MM.1S (cell line): ENCODE measurements around the gene CD34.

Experiments
- DNase-seq: peaks from one replicate; pipeline ENCODE4 v3.0.0-alpha.2; 2015
- H2AFZ ChIP-seq: fragments of 300-600 bp; sonication (generic); 2 replicates; pipeline ENCODE4 v1.6.0; 2016; ENCODE audit warnings: antibody characterized with exemption, low read length
- H3F3A ChIP-seq: fragments of 300-600 bp; sonication (generic); 2 replicates; pipeline ENCODE4 v1.6.1; 2016; ENCODE audit warnings: mild to moderate bottlenecking, antibody characterized with exemption, low read length, moderate library complexity, mixed read lengths; ENCODE audit not compliant: insufficient read depth
- H3K27ac ChIP-seq: fragments of 300-600 bp; sonication (generic); 2 replicates; pipeline ENCODE4 v1.5.1; 2016; ENCODE audit warnings: mild to moderate bottlenecking, low read length
- H3K27me3 ChIP-seq: fragments of 300-600 bp; sonication (generic); replicated peaks from 2 replicates; pipeline ENCODE4 v1.6.0; 2016; ENCODE audit warnings: low read length; ENCODE audit not compliant: insufficient read depth
- H3K36me3 ChIP-seq: fragments of 300-600 bp; sonication (generic); replicated peaks from 2 replicates; pipeline ENCODE4 v1.6.1; 2016; ENCODE audit warnings: mild to moderate bottlenecking, low read length, mixed read lengths; ENCODE audit not compliant: insufficient read depth
- H3K4me1 ChIP-seq: fragments of 300-600 bp; sonication (generic); 2 replicates; pipeline ENCODE4 v1.6.1; 2016; ENCODE audit warnings: low read length, mixed read lengths
- H3K4me2 ChIP-seq: fragments of 300-600 bp; sonication (generic); 2 replicates; pipeline ENCODE4 v1.6.0; 2016; ENCODE audit warnings: low read depth, low read length
- H3K4me3 ChIP-seq: fragments of 300-600 bp; sonication (generic); 2 replicates; pipeline ENCODE4 v1.5.1; 2016; ENCODE audit warnings: low read length, mixed read lengths
- H3K79me2 ChIP-seq: fragments of 300-600 bp; sonication (generic); 2 replicates; pipeline ENCODE4 v1.6.1; 2016; ENCODE audit warnings: mixed run types, low read length, mixed read lengths
- H3K9ac ChIP-seq: fragments of 300-600 bp; sonication (generic); 2 replicates; pipeline ENCODE4 v1.6.1; 2016; ENCODE audit warnings: low read length, mixed read lengths
- H3K9me2 ChIP-seq: fragments of 300-600 bp; sonication (generic); replicated peaks from 2 replicates; pipeline ENCODE4 v1.6.1; 2016; ENCODE audit warnings: mild to moderate bottlenecking, low read length, mixed read lengths; ENCODE audit not compliant: insufficient read depth
- H3K9me3 ChIP-seq: fragments of 300-600 bp; sonication (generic); replicated peaks from 2 replicates; pipeline ENCODE4 v1.6.1; 2016; ENCODE audit warnings: mild to moderate bottlenecking, low read length, mixed read lengths; ENCODE audit not compliant: insufficient read depth
- H4K20me1 ChIP-seq: fragments of 300-600 bp; sonication (generic); 2 replicates; pipeline ENCODE4 v1.6.1; 2016; ENCODE audit warnings: mild to moderate bottlenecking, low read length, moderate library complexity, mixed read lengths; ENCODE audit not compliant: insufficient read depth
- EZH2 ChIP-seq: fragments of 300-600 bp; sonication (generic); optimal IDR thresholded peaks from 2 replicates; pipeline ENCODE3; 2017; ENCODE audit warnings: low read depth, mild to moderate bottlenecking, antibody characterized with exemption, low read length, mixed read lengths
- EZH2phosphoT487 ChIP-seq: fragments of 300-600 bp; sonication (generic); IDR thresholded peaks from 2 replicates; pipeline ENCODE4 v1.6.1; 2018; ENCODE audit warnings: antibody characterized with exemption, low read length
- TF ChIP-seq, protein P1 (sequence below): fragments of 300-600 bp; sonication (generic); IDR thresholded peaks from 2 replicates; pipeline ENCODE4 v1.5.1; 2016; ENCODE audit warnings: antibody characterized with exemption, low read length, mixed read lengths

Gene CD34

DNA sequence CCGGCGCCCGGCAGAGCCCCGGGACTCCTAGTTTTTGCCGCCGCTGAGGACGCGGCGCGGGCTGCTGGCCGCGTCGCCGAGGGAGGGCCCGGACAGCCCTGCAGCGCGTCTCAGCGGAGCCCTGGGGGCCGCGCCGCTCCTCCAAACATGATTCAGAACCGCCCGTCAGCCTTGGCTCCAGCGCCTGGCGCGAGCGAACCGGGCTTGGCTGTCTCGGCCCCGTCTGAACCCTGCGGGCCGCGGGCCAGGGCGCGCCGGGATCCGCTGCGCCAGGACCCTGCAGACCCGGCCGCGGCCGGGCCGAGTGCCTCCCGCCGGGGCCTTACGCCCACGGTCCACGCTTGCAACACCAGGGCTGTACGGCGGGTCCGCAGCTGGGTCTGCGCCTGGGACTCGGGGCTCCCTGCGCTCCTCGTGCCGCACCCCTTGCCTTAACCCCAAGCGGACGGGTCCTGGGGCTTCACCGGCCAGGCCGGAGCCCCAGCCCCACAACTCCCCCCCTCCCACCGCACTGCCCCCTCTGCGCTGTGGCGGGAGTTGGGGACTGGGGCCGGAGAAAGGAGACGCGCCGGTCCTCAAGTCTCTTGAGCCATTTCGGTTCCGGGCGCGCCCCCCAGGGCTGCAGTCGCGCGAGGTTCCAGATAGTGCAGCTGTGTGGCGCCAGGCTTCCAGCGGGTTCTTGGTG is 48.4 kb upstream of the CD34 start:
- Histone ChIP-seq H3K9ac (no peak overlapping the region), H3K4me1 (peaks cover 9% of the 10 kb centered on the region), H3K36me3 (no peaks in the 10 kb centered on the region), H3F3A (no peaks in the 10 kb centered on the region), H3K4me2 (no peak overlapping the region), H3K79me2 (no peaks in the 10 kb centered on the region), H4K20me1 (no peaks in the 10 kb centered on the region), H3K9me2 (no peaks in the 10 kb centered on the region), H3K4me3 (no peak overlapping the region), H3K27ac (no peak overlapping the region), H3K27me3 (no peaks in the 10 kb centered on the region), H2AFZ (no peak overlapping the region), H3K9me3 (no peaks in the 10 kb centered on the region)
- no peak for DNase-seq
- TF ChIP-seq EZH2, result no peak
- TF ChIP-seq EZH2phosphoT487, result no peak
- TF ChIP-seq, protein P1, sequence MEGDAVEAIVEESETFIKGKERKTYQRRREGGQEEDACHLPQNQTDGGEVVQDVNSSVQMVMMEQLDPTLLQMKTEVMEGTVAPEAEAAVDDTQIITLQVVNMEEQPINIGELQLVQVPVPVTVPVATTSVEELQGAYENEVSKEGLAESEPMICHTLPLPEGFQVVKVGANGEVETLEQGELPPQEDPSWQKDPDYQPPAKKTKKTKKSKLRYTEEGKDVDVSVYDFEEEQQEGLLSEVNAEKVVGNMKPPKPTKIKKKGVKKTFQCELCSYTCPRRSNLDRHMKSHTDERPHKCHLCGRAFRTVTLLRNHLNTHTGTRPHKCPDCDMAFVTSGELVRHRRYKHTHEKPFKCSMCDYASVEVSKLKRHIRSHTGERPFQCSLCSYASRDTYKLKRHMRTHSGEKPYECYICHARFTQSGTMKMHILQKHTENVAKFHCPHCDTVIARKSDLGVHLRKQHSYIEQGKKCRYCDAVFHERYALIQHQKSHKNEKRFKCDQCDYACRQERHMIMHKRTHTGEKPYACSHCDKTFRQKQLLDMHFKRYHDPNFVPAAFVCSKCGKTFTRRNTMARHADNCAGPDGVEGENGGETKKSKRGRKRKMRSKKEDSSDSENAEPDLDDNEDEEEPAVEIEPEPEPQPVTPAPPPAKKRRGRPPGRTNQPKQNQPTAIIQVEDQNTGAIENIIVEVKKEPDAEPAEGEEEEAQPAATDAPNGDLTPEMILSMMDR, result no peak

DNA sequence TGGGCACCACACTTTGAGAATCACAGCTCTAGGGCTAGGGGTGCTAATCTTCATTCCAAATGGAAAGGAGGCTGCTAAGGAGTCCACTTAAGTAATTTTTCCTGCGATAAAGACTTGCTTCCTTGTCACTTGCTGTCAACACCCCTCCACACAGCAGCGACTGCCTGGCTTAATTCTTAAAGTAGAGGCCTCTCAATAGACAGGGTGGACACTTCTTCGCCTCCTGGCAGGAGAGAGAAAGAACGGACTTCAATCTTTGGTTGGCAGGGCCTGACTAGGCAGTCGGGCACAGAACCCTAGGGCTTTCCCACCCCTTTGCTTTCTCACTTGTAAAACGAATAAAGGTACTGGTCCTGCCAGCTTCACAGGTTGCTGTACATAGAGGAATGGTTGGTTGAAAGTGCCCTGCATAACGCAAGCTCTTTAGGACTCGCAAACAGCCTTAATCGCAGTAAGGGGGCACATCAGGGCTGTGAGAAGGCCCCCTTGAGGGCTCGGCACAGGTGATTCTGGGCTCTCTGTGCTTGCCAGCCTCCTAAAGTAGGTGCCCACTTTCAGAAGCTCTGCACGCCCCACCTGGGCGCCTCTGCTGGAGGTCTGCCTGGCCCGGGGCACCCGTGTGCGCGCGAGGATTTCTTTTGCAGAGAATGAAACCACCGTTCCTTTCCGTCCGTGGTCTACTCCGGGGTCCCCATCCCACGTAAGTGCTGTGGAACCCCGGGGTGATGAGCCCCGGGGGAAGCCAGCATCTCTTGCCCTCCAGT is 47.6 kb upstream of the CD34 start:
- Histone ChIP-seq H3F3A (no peaks in the 10 kb centered on the region), H2AFZ (no peak overlapping the region), H3K36me3 (no peaks in the 10 kb centered on the region), H4K20me1 (no peaks in the 10 kb centered on the region), H3K9ac (no peak overlapping the region), H3K4me3 (no peak overlapping the region), H3K27ac (no peak overlapping the region), H3K9me3 (no peaks in the 10 kb centered on the region), H3K27me3 (no peaks in the 10 kb centered on the region), H3K9me2 (no peaks in the 10 kb centered on the region), H3K4me1 (peaks cover 4% of the 10 kb centered on the region; the same call in 1 of the 2 replicates), H3K4me2 (no peak overlapping the region), H3K79me2 (no peaks in the 10 kb centered on the region)
- no peak for DNase-seq
- TF ChIP-seq, protein P1, result no peak
- no peak for TF ChIP-seq EZH2
- TF ChIP-seq EZH2phosphoT487, result no peak

GRCh38 chr1:207956986-207957385 is 46.1 kb upstream of the CD34 start:
- no peaks in the 10 kb centered on the region for H3K27me3 ChIP-seq

More at GRCh38 chr1:207956986-207957385, 46.1 kb upstream of the CD34 start:
- Histone ChIP-seq H3K9me2 (no peaks in the 10 kb centered on the region), H3K27ac (no peak overlapping the region), H3K4me1 (no peaks in the 10 kb centered on the region), H4K20me1 (no peaks in the 10 kb centered on the region), H3K9ac (no peak overlapping the region), H3K4me3 (no peak overlapping the region), H3K4me2 (no peak overlapping the region), H3K79me2 (no peaks in the 10 kb centered on the region), H3K36me3 (no peaks in the 10 kb centered on the region), H3K9me3 (no peaks in the 10 kb centered on the region), H2AFZ (no peak overlapping the region), H3F3A (no peaks in the 10 kb centered on the region)
- TF ChIP-seq, protein P1, result no peak
- TF ChIP-seq EZH2, result no peak
- TF ChIP-seq EZH2phosphoT487, result no peak
- DNase-seq, result no peak
